Cerebellar nuclear complex (tissue), 1 donor: ENCODE data around the gene BMERB1.
"Not testable (repeated sequence)": the region's sequence is repeated elsewhere in the genome, so short reads cannot be mapped to it uniquely, and the experiment has no call there.

Experiments used
- DNase-seq, 2 experiments: peaks; one replicate each; lab custom pipeline; 2025; lab: John Stamatoyannopoulos, UW

BMERB1 gene

DNA sequence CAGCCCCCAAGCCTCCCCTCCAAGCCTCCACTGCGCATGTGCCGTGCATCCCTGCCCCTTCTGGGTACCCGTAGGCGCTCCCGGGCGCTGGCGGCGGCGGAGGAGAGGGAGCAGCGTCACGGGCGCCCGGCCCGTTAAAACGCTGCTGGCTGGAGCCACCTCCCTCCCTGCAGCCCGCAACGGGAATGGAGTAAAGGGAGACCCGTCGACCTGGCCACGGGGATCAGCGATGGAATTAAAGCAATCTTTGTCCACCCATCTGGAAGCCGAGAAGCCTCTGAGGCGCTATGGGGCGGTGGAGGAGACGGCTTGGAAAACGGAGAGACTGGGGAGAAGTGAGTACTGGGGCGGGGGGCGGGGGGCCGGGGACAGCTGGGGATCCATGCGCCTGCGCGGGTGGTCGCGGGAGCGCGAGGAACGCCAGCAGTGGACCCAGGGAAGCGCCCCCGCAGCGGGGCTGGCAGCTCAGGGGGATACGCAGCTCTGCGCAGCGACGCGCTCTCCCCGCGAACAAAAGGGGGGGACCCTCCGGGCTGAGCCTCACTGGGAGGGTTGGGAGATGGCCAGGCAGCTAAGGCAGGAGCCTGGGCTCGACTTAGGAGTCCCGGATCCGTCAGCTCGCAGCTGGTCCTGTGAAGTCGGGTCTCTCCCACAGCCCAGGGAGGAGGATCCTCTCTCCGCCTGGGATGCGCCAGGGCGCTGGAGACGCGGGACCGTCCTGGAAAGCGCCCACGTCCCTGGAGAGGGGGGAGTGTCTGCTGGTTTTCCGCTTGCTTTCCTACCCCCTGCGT, at the start of gene BMERB1:
Gene BMERB1 (plus strand): TSS at position 164 of the 791 bp plus-strand sequence. CDS start 66 bp downstream, at position 230.
- peak in 1 of 2 experiments; percentile 35 for DNase-seq

DNA sequence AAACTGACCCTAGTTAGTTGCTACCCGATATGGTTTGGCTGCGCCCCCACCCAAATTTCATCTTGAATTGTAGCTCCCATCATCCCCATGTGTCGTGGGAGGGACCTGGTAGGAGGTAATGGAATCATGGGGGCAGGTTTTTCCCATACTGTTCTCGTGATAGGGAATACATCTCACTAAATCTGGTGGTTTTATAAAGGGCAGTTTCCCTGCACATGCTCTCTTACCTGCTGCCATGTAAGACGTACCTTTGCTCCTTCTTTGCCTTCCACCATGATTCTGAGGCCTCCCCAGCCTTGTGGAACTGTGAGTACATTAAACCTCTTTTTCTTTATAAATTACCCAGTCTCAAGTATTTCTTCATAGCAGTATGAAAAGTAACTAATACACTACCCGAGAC, 46.3 kb upstream of the BMERB1 start:
- not testable (repeated sequence) for DNase-seq

DNA sequence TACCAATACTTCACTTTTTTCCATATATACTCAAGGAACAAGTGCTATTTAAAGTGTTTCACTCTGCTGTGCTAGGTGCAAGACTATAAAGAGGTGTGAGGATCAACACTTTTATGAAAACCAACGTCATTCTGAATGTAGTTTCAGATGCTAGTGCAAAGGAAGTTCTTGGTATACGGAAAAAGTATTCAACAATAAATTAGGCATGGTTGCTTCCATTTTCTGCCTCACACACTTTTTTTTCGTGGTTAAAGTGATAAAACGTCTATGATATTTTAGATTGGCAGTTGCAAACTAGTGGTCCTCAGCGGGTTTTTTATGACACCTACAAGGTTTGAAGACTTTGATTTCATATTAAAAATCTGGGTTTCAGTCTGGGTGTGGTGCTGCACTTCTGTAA, 44.5 kb upstream of the BMERB1 start:
- not testable (repeated sequence) for DNase-seq

DNA sequence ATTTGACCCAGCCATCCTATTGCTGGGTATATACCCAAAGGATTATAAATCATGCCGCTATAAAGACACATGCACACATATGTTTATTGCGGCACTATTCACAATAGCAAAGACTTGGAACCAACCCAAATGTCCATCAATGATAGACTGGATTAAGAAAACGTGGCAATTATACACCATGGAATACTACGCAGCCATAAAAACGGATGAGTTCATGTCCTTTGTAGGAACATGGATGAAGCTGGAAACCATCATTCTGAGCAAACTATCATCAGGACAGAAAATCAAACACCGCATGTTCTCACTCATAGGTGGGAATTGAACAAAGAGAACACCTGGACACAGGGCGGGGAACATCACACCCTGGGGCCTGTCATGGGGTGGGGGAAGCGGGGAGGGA, 41.4 kb upstream of the BMERB1 start:
- not testable (repeated sequence) for DNase-seq

DNA sequence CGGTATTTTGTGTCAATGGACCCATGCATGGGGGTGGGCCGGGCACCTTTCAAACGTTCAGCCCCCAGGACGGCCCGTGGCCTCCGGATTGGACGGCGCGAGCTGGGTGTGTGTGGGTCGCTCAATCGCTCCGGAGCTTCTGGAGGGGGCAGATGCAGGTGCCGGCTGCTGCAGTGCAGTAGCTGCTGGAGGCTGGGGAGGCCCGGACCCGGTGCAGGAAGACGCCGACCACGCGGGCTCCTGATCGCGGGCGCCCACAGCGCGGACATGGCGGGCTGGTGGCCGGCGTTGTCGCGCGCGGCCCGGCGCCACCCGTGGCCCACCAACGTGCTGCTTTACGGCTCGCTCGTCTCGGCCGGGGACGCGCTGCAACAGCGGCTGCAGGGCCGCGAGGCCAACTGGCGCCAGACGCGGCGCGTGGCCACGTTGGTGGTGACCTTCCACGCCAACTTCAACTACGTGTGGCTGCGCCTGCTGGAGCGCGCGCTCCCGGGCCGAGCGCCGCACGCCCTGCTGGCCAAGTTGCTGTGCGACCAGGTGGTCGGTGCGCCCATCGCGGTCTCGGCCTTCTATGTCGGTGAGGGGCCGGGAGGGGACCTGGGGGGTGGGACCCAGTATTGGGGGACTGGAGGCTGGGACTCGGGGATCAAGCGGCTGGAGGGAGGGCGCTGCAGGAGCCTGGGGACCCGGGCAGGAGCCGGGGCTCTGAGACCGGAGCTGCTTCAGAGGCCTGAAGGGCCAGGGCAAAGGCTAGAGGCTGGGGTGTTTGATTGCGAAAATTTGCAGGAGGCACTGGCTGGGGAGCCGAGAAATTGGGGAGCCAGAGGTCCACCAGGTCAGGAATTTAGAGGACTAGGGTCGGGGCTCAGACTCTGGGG, 38.5 kb upstream of the BMERB1 start, which contains the start of gene MPV17L:
Gene MPV17L (plus strand): TSS at position 124 of the 878 bp plus-strand sequence. CDS start 144 bp downstream, at position 268.
- DNase-seq = peak in 1 of 2 experiments; percentile 1

DNA sequence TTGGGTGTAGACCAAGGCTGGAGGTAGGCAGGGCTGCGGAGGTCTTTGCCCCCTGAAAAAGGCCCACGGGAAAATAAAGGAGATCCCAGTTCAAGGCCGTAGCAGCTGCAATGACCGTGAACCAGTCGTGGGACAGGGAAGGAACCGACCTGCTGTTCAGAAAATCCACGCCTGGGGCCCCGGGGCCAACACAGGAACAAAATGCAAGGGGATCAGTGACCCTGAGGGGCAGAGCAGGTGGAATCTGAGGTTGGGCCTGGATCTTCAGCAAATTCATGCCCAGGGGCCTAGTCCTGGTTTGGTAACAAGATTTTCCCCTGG, 37.9 kb upstream of the BMERB1 start:
- DNase-seq = not testable (repeated sequence)

DNA sequence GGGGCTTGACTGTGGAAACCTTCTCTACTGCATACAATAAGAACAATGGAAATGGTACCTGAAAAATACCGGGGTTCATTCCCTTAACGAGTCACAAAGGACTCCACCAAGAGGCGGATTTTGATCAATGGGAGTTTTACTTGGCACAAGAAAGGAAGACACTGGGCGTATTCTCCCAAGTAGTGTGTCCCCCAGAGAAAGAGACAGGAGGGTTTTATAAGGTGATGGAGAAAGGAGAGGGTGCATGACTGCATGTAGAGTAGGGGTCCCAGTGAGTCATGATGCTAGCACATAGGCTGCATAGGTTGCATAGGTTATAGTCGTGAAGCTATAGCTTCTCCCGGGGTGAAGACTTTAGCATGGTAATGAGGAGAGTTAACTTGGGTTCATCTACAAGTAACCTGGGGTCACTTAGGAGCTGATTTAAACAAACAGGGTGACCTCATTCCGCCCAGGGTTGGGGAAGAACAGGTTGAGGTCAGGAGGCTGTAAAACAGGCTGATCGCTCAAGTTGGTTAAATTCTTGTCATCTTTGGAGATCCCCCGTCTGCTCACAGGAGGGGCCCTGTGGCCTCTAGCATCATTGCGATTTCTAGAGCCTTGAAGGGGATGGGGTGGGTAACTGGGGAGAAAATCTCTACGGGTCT, 37.3 kb upstream of the BMERB1 start:
- DNase-seq = no peak

DNA sequence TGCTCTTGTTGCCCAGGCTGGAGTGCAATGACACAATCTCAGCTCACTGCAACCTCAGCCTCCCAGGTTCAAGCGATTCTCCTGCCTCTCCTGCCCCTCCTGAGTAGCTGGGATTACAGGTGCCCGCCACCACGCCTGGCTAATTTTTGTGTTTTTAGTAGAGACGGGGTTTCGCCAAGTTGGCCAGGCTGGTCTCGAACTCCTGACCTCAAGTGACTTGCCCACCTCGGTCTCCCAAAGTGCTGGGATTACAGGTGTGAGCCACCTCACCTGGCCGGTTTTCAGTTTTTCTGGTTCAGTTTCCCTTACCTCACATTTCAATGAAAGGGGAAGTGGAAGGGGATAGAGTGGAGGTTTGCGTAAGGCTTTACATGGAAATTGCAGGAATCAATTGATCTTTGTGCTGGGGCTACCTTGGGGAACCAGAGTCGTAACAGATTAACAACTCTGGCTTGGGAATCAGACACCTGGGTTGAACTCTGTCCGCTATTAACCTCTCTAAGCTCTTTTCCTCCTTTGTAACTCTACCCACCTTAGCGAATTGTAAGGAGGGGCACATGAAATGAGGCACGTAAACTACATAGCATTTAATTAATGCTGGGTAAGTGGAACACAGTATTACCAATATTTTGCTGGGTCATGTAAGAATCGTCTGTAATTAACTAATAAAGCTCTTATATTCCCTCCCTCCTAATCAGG, 35.6 kb upstream of the BMERB1 start:
- DNase-seq = no peak

DNA sequence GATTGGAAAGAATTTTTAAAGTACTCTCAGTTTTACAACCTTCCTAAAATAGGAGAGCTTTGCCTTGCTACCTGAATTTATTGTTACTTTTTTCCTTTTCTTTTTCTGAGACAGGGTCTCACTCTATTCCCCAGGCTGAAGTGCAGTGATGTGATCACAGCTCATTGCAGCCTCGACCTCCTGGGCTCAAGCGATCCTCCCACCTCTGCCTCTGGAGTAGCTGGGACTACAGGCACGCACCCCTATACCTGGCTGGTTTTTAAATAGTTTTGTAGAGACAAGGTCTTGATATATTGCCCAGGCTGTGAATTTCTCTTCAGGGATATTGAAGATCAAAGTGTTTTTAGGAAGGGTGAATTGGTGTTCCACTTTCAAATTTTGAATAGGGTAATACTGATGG, 35.1 kb upstream of the BMERB1 start:
- DNase-seq = no peak

DNA sequence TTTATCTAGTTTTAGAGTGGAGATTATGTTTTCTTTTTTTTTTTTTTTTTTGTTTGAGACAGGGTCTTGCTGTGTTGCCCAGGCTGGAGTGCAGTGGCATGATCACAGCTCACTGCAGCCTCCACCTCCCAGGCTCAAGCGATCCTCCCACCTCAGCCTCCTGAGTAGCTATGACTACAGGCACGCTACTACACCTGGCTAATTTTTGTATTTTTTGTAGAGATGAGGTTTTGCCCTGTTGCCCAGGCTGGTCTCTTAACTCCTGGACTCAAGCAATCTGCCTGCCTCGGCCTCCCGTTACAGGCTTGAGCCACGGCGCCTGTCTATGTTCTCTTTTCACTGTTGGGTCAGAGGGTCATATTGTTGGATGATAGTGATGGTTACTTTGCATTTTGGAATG, 34.1 kb upstream of the BMERB1 start:
- DNase-seq = not testable (repeated sequence)

DNA sequence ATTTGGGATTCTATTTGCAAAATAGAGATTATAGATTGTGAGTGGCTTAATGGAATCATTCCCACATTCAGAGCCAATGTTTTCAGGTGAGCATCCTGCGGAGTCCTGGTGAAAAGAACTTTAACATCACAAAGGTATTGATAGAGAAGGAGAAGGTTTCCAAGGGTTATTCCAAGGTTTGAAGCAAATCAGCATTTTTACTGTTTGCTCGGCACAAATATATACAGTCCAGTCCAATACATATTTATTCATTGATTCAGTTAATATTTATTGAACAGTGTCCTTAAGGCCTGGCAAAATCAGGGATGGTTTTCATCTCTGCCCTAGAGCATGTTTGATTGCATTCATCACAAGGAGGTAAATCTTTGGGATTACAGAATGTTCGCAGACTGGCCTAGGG, 32.4 kb upstream of the BMERB1 start:
- DNase-seq = no peak

DNA sequence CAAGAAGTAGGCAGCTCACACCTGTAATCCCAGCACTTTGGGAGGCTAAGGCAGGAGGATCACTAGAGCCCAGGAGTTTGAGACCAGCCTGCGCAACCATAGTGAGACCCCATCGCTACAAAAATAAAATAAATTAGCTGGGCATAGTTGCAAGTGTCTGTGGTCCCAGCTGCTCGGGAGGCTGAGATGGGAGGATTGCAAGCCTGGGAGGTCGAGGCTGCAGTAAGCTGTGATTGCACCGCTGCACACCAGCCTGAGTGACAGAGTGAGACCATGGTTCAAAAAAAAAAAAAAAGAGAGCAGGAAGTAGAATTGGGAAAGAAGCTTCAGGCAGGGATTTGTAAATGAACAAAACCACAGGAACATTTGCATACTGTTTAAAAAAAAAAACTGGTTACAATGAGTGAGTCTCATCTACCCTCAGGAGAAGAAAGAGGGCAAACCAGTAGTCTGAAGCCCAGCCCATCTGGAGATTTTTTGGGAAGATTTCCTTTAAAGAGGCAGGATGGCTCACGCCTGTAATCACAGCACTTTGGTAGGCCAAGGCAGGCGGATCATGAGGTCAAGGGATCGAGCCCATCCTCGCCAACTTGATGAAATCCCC, 30.9 kb upstream of the BMERB1 start:
- no peak for DNase-seq

DNA sequence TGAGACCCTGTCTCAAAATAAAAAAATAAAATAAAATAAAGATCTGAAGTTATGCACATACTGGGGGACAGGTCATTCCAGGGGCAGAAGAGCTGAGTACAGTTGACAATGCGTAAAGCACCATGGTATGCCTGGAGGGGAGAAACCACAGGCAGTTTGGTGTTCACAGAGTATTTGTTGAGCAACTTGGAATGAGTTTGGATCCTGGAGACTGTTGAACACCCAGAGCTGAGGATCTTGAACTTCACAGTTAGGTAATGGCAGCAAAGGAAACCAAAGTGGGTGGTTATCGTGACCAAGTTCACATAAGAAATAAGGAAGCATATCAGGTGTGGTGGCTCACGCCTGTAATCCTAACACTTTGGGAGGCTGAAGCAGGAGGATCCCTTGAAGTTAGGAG, 30.3 kb upstream of the BMERB1 start:
- not testable (repeated sequence) for DNase-seq

DNA sequence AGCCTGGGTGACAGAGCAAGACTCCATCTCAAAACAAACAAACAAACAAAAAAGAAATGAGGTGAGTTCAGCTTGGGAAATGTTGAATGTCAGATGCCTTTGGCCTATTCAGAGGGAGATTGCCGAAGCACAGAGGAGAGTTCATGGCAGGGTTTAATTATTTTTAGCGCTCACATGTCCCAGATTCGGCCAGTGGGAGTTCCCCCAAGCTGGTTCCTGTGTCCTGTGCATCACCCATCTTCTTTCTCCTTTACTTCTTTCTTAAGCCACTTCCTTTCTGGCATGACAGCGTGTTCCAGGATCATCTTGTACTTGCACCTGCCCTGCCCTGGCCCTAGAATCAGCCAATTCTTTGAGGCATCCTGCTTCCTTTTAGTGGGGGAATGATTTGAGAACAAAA, 29.6 kb upstream of the BMERB1 start:
- DNase-seq = no peak

DNA sequence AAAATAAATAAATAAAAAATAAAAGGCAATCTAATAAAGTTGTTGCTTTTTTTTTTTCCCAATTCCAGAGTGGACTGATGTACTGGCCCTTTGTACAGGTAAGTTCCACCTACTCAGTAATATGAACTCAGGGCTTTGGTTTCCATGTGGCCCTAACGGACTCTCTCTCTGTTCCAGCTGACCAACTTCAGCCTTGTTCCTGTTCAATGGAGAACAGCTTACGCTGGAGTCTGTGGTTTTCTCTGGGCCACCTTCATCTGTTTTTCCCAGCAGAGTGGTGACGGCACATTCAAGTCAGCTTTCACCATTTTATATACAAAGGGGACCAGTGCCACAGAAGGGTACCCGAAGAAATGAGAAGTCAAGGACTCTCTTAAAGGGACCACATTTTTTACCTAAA, 26.6 kb upstream of the BMERB1 start:
- not testable (repeated sequence) for DNase-seq

DNA sequence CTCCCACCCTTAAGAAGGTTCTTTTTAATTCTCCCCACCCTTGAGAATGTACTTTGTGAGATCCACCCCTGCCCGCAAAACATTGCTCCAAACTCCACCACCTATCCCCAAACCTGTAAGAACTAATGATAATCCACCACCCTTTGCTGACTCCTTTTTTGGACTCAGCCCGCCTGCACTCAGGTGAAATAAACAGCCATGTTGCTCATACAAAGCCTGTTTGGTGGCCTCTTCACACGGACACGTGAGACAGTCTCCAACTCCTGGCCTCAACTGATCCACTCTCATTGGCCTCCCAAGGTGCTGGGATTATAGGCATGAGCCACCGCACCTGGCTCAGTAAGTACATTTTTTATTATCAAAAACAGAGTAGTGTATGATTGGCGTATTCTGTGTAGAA, 24.9 kb upstream of the BMERB1 start:
- not testable (repeated sequence) for DNase-seq

DNA sequence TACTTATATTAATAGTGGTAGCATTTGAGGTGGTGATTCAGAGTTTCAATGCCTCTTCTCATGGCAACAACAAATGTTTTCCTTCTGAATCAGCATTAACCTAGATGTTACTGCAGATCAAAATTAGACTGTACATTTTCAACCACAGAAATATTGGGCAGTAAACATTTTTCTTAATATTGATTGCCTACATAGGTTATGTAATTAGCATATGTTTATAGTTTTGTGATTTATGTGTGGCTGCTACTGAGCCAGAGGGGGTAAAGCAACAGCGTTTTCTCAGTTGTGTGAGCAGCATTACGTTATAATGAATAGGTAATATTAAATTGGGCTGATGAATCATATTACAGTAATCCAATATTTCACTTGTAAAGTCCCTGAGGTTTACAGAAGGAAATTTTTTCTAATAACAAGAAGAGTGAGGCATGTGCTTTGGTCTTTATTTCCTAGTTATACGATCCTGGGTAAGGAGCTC, 18.8 kb upstream of the BMERB1 start:
- DNase-seq = no peak

DNA sequence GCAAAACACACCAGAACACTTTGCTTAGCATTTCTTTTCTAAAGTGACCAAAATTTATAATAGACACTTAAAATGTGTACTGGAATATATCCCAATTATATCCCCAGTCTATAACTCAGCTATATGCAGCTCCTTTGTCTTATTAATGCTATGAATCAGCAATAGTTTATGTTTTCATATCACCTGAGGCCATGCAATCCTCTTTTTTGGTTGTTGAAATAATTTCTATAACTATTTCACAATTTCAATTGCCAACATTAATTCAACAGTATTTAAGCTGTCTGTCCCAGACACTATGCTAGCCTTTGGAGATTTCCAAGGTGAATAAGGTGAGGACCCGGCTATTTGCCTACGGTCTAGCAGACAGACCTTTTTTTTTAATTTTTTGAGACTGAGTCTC, 17.2 kb upstream of the BMERB1 start:
- DNase-seq = no peak

DNA sequence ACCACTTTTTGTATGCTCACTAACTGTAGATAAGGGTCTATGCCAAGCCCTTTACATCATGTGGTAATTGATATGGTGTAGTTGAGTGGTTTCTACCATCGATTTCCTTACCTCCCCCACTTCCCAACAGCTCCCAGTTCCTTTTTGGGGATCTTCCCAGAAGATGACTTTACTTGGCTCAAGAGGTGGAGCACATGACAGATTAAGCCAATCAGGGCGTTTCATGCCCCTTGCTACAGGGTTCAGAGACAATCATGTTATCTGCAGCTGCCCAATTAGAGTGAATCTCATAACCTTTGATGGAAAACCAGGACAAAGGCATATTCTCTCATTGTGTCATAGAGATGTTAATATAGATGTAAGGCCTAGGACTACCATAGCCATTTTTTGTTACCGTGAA, 16.2 kb upstream of the BMERB1 start:
- no peak for DNase-seq

DNA sequence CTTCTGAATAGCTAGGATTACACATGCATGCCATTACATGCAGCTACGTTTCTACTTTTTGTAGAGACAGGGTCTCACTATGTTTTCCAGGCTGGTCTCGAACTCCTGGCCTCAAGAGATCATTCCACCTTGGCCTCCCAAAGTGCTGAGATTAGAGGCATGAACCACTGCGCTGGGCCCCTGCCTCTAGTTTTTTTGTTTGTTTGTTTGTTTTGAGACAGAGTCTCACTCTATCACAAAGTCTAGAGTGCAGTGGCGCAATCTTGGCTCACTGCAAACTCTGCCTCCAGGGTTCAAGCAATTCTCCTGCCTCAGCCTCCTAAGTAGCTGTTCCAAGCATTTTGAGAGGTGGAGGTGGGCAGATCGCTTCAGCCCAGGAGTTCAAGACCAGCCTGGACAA, 12.7 kb upstream of the BMERB1 start:
- DNase-seq = not testable (repeated sequence)

DNA sequence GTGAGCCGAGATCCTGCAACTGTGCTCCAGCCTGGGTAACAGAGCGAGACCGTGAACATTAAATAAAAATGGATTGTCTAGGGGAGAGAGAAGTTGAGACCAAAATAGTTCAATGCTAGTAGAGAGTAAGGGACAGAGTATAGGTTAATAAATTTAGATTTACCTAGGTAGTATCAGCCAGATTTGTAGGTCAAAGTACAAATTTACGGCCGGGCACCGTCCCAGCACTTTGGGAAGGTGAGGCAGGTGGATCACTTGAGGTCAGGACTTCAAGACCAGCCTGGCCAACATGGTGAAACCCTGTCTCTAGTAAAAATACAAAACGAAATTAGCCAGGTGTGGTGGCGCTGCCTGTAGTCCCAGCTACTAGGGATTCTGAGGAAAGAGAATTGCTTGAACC, 12.2 kb upstream of the BMERB1 start:
- DNase-seq = no peak
